C4-2B (cell line): Measurements from ENCODE around the gene TMEM238.

Experiments used
- H3K27ac ChIP-seq: fragments of 450-650 bp; 2 replicates; pipeline ENCODE4 v1.5.1; 2017
- ZFX ChIP-seq: fragments of 450-650 bp; IDR thresholded peaks from 2 replicates; pipeline ENCODE4 v1.6.1; 2017
- TF ChIP-seq, protein P1 (sequence below): fragments of 450-650 bp; conservative IDR thresholded peaks from 2 replicates; pipeline ENCODE4 v1.5.1; 2017; ENCODE audit warnings: mild to moderate bottlenecking

Gene TMEM238

GRCh38 chr19:55384131-55384919, at the start of gene TMEM238:
TSS of gene TMEM238 (minus strand) at chr19:55384292. CDS start at chr19:55384259, 33 bp downstream.
- peak within 1 kb of the TSS; percentile 91 for H3K27ac ChIP-seq
- TF ChIP-seq, protein P1, sequence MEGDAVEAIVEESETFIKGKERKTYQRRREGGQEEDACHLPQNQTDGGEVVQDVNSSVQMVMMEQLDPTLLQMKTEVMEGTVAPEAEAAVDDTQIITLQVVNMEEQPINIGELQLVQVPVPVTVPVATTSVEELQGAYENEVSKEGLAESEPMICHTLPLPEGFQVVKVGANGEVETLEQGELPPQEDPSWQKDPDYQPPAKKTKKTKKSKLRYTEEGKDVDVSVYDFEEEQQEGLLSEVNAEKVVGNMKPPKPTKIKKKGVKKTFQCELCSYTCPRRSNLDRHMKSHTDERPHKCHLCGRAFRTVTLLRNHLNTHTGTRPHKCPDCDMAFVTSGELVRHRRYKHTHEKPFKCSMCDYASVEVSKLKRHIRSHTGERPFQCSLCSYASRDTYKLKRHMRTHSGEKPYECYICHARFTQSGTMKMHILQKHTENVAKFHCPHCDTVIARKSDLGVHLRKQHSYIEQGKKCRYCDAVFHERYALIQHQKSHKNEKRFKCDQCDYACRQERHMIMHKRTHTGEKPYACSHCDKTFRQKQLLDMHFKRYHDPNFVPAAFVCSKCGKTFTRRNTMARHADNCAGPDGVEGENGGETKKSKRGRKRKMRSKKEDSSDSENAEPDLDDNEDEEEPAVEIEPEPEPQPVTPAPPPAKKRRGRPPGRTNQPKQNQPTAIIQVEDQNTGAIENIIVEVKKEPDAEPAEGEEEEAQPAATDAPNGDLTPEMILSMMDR: no peak
- peak; percentile 78 for TF ChIP-seq ZFX

- no peak for TF ChIP-seq ZFX
- TF ChIP-seq, protein P1: no peak
- H3K27ac ChIP-seq: no peak overlapping the region
Observed at GRCh38 chr19:55433292-55433691, 49.2 kb upstream of the TMEM238 start.

GRCh38 chr19:55432241-55432959, 48.3 kb upstream of the TMEM238 start:
- TF ChIP-seq, protein P1: no peak
- no peak for TF ChIP-seq ZFX
- no peak overlapping the region for H3K27ac ChIP-seq

- no peak overlapping the region for H3K27ac ChIP-seq
- no peak for TF ChIP-seq ZFX
- TF ChIP-seq, protein P1: no peak
Observed at GRCh38 chr19:55431183-55431582, 47.1 kb upstream of the TMEM238 start.

DNA sequence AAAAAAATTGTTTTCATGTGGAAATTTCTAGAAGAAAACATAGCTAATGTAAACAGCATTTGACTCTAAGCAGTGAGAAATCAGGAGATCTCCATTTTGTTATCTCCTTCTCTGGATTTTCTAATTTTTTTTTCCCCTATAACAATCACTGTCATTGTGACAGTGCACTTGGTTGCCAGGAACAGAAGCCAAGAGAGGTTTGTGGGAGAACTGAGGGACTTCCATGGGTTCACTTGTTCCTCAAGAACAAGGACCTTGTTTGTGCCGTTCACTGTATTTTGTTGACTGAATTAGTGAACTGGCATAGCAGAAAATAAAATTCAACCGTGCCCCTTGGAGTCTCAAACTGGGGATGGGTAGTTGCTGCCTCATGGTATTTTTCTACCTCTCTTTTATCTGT, 42.0 kb upstream of the TMEM238 start:
- TF ChIP-seq ZFX: no peak
- TF ChIP-seq, protein P1: no peak
- no peak overlapping the region for H3K27ac ChIP-seq

DNA sequence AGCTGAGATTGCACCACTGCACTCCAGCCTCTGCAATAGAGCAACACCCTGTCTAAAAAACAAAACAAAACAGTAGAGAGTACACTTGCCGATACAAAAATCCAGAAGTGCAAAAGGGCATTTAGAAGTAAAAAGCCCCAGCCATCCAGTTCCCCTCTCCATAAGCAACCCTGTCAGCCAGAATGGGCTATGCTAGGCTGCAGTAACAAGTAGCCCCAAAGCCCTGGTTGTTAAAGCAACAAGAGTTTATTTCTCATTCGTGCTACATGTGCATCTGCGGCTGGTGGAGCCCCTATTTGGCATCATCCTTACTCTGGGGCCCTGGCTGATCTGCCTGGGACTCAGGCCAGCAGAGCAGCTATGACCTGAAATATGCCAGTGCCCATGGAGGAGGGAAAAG, 40.4 kb upstream of the TMEM238 start:
- TF ChIP-seq, protein P1: no peak
- no peak for TF ChIP-seq ZFX
- no peak overlapping the region for H3K27ac ChIP-seq
